Caco-2 (cell line): ENCODE data around the gene PLPP4. TPM values are rescaled to one million over a fixed set of nuclear protein-coding genes. Genes with fewer than 3 reads are reported as not detected.

Experiments
- BruUV-seq: library from RNA; stranded (reverse); fragments of 400-500 nt; replicated peaks from 2 replicates; lab custom pipeline; 2021; lab: Mats Ljungman, UMichigan
- CTCF ChIA-PET: fragments of 300-600 bp; sonication (Branson Sonifier 250); formaldehyde crosslinking; loops from one replicate; lab custom pipeline; 2022; ENCODE audit warnings: antibody characterized with exemption; lab: Charles Lee
- POLR2A ChIA-PET: fragments of 300-600 bp; sonication (Branson Sonifier 250); formaldehyde crosslinking; loops from one replicate; lab custom pipeline; 2022; ENCODE audit warnings: antibody characterized with exemption; lab: Charles Lee
- DNase-seq, 2 experiments: peaks; one replicate each; pipeline versions ENCODE4 v3.0.0 to v3.0.0-alpha.2; 2020 to 2022
- H3K27me3 ChIP-seq: replicated peaks from 2 replicates; pipeline ENCODE4 v1.6.0; 2011; ENCODE audit warnings: low read length; ENCODE audit not compliant: control insufficient read depth, insufficient read depth
- H3K36me3 ChIP-seq: 2 replicates; pipeline ENCODE4 v1.5.1; 2011; ENCODE audit warnings: low read length; ENCODE audit not compliant: control insufficient read depth, insufficient read depth
- H3K4me1 ChIP-seq: fragments of 250-450 bp; sonication (Bioruptor Pico); 2 replicates; pipeline ENCODE4 v1.5.1; 2020; ENCODE audit warnings: mild to moderate bottlenecking
- H3K4me3 ChIP-seq: 2 replicates; pipeline ENCODE4 v1.5.1; 2011; ENCODE audit warnings: low read depth, mild to moderate bottlenecking, control low read depth, low read length
- H3K9me3 ChIP-seq: fragments of 250-450 bp; sonication (Bioruptor Pico); 2 replicates; pipeline ENCODE4 v1.5.1; 2020; ENCODE audit warnings: mild to moderate bottlenecking, moderate library complexity
- H3K27ac Mint-ChIP-seq: one replicate; pipeline ENCODE4 v1.8.0; 2022; ENCODE audit warnings: mixed read lengths; ENCODE audit not compliant: unreplicated experiment
- H3K27me3 Mint-ChIP-seq: one replicate; pipeline ENCODE4 v1.8.0; 2022; ENCODE audit warnings: mixed read lengths; ENCODE audit not compliant: insufficient read depth, unreplicated experiment
- H3K36me3 Mint-ChIP-seq: one replicate; pipeline ENCODE4 v1.8.0; 2022; ENCODE audit warnings: mild to moderate bottlenecking, mixed read lengths; ENCODE audit not compliant: insufficient read depth, unreplicated experiment
- H3K4me1 Mint-ChIP-seq: one replicate; pipeline ENCODE4 v1.8.0; 2022; ENCODE audit warnings: low read depth, mixed read lengths; ENCODE audit not compliant: unreplicated experiment
- H3K4me3 Mint-ChIP-seq: one replicate; pipeline ENCODE4 v1.8.0; 2022; ENCODE audit warnings: mild to moderate bottlenecking, moderate library complexity, mixed read lengths; ENCODE audit not compliant: unreplicated experiment
- H3K9me3 Mint-ChIP-seq: one replicate; pipeline ENCODE4 v1.8.0; 2022; ENCODE audit warnings: mixed read lengths; ENCODE audit not compliant: unreplicated experiment
- CTCF ChIP-seq, 2 experiments: fragments of 200-600 bp in 1 of 2; IDR thresholded peaks; 1 replicate in 1 of 2; 2 replicates in 1 of 2; pipeline versions ENCODE4 v1.5.1 to v1.8.0; 2011 to 2022; ENCODE audit warnings: antibody characterized with exemption in 1 of 2, control low read depth in 1 of 2, inconsistent platforms in 1 of 2, low read depth in 1 of 2, low read length in 1 of 2, mild to moderate bottlenecking in 1 of 2, moderate library complexity in 1 of 2; ENCODE audit not compliant: insufficient read depth in 1 of 2, severe bottlenecking in 1 of 2, unreplicated experiment in 1 of 2
- intact Hi-C: fragments of 100-400 bp; cut with micrococcal nuclease; formaldehyde crosslinking; loops from one replicate; pipeline ENCODE4 v1.10.0; 2022; ENCODE audit not compliant: unreplicated experiment
- total RNA-seq: library from RNA; stranded (reverse); gene quantifications from 2 replicates; pipeline ENCODE4 v1.2.3, GENCODE V29; 2022

The PLPP4 gene
- total RNA-seq, 1 experiment from 2014 or later: 0.61 TPM

- intact Hi-C loops: no loop called here
- Mint-ChIP-seq H3K4me1 (no peaks in the 10 kb centered on the region), H3K36me3 (no peaks in the 10 kb centered on the region), H3K27me3 (peaks cover 3% of the 10 kb centered on the region), H3K4me3 (no peak overlapping the region), H3K27ac (no peak overlapping the region), H3K9me3 (no peaks in the 10 kb centered on the region)
- Histone ChIP-seq H3K4me3 (no peak overlapping the region), H3K9me3 (no peaks in the 10 kb centered on the region), H3K4me1 (no peaks in the 10 kb centered on the region), H3K36me3 (no peaks in the 10 kb centered on the region), H3K27me3 (no peaks in the 10 kb centered on the region)
- BruUV-seq: no TSS peak
- ChIA-PET POLR2A (no interaction called here), CTCF (no interaction called here)
- no peak for TF ChIP-seq CTCF (IDR thresholded peaks at IDR 0.05; ENCODE audit: insufficient read depth in 1 of 2, low read depth in 1 of 2, low read length in 1 of 2, severe bottlenecking in 1 of 2, unreplicated experiment in 1 of 2)
- no peak for DNase-seq
These were observed 59.4 kb downstream of the PLPP4 start for GRCh38 chr10:120516426-120516825.

- Mint-ChIP-seq H3K36me3 (no peaks in the 10 kb centered on the region), H3K4me3 (no peak overlapping the region), H3K4me1 (no peaks in the 10 kb centered on the region), H3K9me3 (no peaks in the 10 kb centered on the region), H3K27me3 (peaks cover 3% of the 10 kb centered on the region), H3K27ac (no peak overlapping the region)
- no peaks in the 10 kb centered on the region for H3K9me3 ChIP-seq
- no peak for TF ChIP-seq CTCF (IDR thresholded peaks at IDR 0.05; ENCODE audit: insufficient read depth in 1 of 2, low read depth in 1 of 2, low read length in 1 of 2, severe bottlenecking in 1 of 2, unreplicated experiment in 1 of 2)
- POLR2A ChIA-PET: no interaction called here
- H3K4me3 ChIP-seq: no peak overlapping the region
- no TSS peak for BruUV-seq
- H3K4me1 ChIP-seq: no peaks in the 10 kb centered on the region
- H3K27me3 ChIP-seq: no peaks in the 10 kb centered on the region
- CTCF ChIA-PET: no interaction called here
- intact Hi-C loops: no loop called here
- H3K36me3 ChIP-seq: no peaks in the 10 kb centered on the region
- DNase-seq: no peak
These were observed 60.2 kb downstream of the PLPP4 start for GRCh38 chr10:120517196-120517595.

GRCh38 chr10:120517881-120518484 is 61.0 kb downstream of the PLPP4 start:
- no TSS peak for BruUV-seq
- ChIA-PET POLR2A (no interaction called here), CTCF (no interaction called here)
- H3K4me1 ChIP-seq: no peaks in the 10 kb centered on the region
- H3K36me3 ChIP-seq: no peaks in the 10 kb centered on the region
- no peaks in the 10 kb centered on the region for H3K9me3 Mint-ChIP-seq
- H3K4me3 ChIP-seq: no peak overlapping the region
- H3K27me3 Mint-ChIP-seq: peaks cover 3% of the 10 kb centered on the region
- H3K27me3 ChIP-seq: no peaks in the 10 kb centered on the region
- DNase-seq: no peak
- H3K36me3 Mint-ChIP-seq: no peaks in the 10 kb centered on the region
- TF ChIP-seq CTCF (IDR thresholded peaks at IDR 0.05; ENCODE audit: insufficient read depth in 1 of 2, low read depth in 1 of 2, low read length in 1 of 2, severe bottlenecking in 1 of 2, unreplicated experiment in 1 of 2): no peak
- no peak overlapping the region for H3K4me3 Mint-ChIP-seq
- intact Hi-C loops: no loop called here
- H3K27ac Mint-ChIP-seq: no peak overlapping the region
- H3K9me3 ChIP-seq: no peaks in the 10 kb centered on the region
- H3K4me1 Mint-ChIP-seq: no peaks in the 10 kb centered on the region
